Spleen (tissue), 3 donors: Measurements from ENCODE around the gene ADAMTS20.

Experiments used
- POLR2A ChIP-seq, 3 donors: fragments of 450-650 bp; IDR thresholded peaks; one replicate each; pipeline ENCODE4 v1.5.1; 2017; ENCODE audit warnings: antibody characterized with exemption in 3 of 3, mild to moderate bottlenecking in 1 of 3
- POLR2AphosphoS5 ChIP-seq, 3 donors: sonication (generic); formaldehyde crosslinking; IDR thresholded peaks; one replicate each; pipeline ENCODE4 v1.5.1; 2017; ENCODE audit warnings: antibody characterized with exemption in 3 of 3

DNA sequence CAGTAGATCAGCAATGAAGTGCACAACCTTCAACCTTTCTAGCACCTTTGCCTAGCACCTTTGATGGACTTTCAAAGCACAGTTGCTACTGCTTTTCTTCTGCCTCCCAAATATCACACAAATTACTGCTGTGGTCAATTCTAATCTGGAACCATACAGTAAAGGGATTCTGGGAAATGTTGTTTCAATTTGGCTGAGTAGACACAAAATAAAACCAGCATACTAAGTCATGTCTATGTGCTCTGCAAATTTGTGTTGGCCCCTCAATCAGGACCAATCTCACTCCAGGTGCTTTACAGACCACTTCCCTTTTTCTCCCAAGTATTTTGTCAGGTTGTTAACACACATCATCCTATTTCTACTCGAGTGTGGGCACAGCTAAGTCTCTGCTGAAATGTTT, 38.3 kb upstream of the ADAMTS20 start:
- TF ChIP-seq POLR2AphosphoS5 (IDR thresholded peaks at IDR 0.05) (no peak), POLR2A (IDR thresholded peaks at IDR 0.05) (no peak)
